Measurements from ENCODE around the gene PDCL2. TPM values are rescaled to one million over a fixed set of nuclear protein-coding genes. Genes with fewer than 3 reads are reported as not detected.
"Not testable (repeated sequence)": the region's sequence is repeated elsewhere in the genome, so short reads cannot be mapped to it uniquely, and the experiment has no call there.

PDCL2 gene
- total RNA-seq, 1 donor from 2014 or later, result not detected

DNA sequence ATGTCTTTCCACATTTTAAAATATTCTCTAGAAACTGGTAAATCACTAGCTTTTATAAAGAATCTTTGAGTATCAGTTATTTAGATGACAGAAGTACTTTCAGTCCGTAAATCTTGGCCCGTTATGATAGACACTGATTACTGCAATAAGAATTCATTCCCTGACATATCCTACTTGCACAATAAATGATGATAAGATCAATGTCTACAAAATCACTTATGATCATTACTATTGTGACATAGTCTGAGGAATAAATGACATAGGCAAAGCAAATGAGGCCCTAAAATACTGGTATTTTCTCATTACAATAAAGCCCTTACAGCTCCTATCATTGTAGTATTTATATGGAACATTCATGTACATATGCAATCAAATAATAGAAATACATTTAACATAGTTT lies 6.6 kb upstream of the PDCL2 start:
- intact Hi-C loops (cut with micrococcal nuclease), result no loop called here

DNA sequence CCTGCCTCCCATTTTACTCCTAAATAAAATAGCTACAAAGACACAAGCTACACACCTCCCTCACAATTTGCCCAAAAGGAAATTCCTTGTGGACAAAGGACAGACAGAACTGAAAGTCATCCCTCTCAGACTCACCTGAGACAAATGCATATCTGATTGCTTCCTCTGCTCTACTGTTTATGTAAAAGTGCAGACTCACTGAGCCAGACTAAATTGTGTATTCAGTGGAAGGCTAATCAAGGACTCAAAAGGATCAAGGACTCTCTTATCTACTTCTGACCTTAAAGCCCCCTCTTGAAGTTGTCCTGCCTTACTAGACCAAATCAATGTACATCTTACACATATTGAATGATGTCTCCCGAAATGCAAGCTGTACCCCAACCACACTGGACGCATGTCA lies 3.9 kb downstream of the PDCL2 start:
- intact Hi-C loops (cut with micrococcal nuclease), result no loop called here

DNA sequence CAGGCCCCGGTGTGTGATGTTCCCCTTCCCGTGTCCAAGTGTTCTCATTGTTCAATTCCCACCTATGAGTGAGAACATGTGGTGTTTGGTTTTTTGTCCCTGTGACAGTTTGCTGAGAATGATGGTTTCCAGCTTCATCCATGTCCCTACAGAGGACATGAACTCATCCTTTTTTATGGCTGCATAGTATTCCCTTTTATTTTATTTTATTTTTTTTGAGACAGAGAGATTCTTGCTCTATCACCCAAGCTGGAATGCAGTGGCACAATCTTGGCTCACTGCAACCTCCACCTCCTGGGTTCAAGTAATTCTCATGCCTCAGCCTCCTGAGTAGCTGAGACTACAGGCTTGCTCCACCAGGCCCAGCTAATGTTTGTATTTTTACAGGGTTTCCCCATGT lies 9.3 kb downstream of the PDCL2 start:
- intact Hi-C loops (cut with micrococcal nuclease), result not testable (repeated sequence)

DNA sequence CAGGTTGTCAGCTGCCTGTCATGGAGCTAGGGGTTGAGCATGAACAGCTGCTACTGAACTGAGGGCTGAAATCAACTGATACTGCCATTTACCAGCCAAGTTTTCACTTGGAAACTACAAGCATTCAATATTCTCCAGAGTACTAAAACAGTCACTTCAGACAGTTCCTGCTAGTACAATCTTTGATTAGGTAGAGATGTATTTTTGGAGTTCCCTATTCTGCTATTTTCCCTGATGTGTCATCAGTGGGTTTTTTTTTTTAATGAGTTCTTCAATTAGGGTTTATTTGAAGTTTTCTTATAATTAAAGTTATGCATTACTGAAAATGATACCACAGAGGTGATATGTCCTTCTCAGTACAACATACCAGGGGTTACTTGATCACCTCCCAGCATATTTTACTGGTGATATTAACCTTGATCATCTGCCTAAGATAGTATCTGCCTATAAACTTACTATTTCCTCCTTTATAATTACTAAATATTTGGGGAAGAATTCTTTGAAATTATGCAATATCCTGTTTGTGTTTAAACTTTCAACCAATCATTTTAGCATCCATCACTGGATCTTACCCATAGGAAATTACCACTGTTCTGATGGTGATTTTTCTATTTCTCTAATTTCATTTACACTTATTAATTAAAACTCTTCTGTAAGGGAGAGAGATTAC lies 13.6 kb downstream of the PDCL2 start:
- intact Hi-C loops (cut with micrococcal nuclease), result no loop called here

DNA sequence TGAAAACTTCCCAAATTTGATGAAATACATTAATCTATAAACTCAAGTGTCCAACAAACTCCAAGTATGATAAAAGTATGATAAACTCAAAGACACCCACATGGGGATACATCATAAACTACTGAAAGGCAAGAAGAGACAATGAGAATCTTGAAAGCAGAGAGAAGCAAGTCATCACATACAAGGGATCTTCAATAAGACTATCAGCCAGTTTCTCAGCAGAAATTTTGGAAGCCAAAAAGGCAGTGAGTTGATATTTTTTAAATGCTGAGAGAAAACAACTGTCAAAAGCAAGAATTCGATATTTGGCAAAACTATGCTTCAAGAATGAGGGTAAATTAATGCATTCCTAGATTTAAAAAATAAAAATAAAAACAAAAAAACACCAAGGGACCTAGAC lies 16.5 kb downstream of the PDCL2 start:
- intact Hi-C loops (cut with micrococcal nuclease), result no loop called here

DNA sequence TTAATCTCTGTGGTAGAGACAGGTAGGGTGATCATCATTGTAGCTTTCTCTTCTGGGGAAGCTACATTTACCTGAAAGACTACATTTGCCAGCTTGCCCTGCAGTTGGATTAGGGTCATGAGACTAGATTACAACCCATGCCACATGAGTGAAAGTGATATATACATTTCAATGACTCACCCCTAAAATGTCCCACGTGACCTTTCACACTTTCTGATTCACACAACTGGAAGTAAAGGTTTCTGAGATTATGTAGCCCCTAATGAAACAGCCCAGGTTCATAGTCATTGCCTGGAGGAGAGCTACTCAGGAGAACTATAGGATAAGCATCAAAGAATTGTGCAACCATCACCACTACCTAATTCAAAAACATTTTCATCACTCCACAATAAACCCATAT lies 17.8 kb downstream of the PDCL2 start:
- intact Hi-C loops (cut with micrococcal nuclease), result no loop called here

DNA sequence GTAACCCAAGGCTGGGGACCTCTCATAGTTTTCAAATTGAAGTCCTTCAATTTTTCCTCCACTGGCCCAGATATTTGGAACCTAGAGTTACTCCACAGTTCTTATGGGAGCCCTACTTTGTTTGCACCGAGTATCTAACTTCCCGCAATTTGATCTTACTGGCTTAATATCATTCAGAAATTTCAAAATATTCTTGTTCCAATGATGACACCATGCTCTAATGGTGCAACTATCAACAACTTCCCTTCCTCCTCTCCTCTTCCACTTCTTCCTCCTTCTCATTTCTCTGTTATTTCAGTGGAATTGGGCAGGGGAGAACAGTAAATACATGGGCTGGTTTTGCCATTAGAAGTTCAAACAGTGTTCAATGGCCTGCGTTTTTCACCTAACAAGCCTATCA lies 20.2 kb downstream of the PDCL2 start:
- intact Hi-C loops (cut with micrococcal nuclease), result no loop called here

DNA sequence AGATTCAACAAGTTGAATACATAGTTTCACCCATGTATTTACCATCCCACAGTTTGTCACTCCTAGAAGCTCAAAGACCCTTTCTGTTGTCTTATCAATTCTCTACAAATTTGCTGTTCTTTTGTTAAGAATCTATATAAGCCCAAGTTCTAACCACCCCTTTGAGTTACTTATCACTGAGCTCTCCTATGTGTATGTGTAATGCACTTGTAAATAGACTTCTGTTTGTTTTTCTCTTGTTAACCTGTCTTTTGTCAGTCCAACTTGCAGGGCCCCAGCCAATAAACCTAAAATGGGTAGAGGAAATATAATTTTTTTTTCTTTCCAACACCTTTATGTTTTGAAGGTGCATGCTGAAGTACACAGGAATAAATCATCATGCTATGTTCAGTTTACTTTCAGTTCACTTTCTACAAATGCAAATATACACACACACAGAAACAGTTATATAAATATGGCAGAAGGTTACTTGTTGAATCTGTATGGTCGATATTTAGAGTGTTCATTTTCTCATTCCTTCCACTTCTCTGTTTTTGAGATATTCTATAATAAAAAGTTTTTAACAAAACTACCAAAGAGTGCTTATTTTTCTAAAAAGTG lies 23.0 kb downstream of the PDCL2 start:
- intact Hi-C loops (cut with micrococcal nuclease), result no loop called here

DNA sequence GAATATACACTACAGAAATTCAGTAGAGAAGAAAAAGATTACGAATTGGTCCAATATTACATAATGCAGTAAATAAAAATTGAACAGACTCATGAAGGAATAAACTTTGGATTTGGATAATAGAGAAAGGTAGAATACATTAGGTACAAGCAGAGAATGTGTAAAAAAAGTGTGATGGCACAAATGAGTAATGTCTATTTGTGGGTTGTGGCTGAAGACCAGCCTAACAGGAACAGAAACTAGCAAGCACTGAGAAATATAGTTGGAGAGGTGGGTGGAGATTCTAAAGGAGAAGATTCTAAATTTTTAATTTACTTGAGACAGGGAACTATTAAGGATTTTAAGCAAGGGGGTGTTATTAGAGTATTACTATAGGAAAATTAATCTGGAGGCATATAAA lies 30.2 kb downstream of the PDCL2 start:
- intact Hi-C loops (cut with micrococcal nuclease), result no loop called here

DNA sequence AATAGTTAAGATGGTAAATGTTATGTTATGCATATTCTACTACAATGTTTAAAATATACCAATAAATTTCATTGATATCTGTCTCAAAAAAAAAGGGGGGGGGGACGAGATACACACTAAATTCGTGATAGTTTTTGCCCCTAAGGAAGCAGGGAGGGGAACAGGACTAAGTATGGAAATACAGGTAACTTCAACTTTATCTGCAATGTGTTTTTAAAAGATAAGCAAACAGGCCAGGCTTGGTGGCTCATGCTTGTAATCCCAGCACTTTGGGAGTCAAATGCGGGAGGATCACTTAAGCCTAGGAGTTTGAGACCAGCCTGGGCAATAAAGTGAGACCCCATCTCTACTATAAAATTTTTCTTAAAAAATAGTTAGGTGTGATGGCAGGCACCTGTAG lies 31.9 kb downstream of the PDCL2 start:
- intact Hi-C loops (cut with micrococcal nuclease), result no loop called here

DNA sequence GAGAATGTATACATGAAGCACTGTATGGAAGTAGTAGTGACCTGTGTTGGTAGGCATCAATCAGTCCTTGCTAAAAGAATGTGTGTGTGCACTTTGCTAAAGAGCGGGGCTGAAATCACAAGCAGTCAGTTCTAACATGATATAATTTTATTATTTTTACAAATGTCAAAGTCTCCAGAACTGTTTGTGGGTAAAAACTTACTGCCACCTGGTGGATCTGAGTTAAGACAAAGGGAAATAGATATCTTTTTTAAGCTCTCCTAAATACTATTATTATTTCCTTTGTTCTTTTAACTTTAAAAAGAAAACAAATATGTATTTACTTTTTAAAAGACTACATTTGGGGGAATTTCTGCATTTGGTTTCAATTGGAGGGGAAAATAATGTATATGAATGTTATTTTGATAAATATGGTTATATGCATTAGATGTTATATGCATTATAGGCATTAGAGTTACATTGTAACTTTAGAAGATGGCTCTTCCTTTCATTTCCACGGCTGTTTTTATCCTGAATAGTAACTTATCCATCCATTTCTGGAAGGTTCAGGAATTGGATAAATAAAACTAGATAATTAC lies 37.5 kb downstream of the PDCL2 start:
- intact Hi-C loops (cut with micrococcal nuclease), result loop anchor here (1.0 kb wide), 2 partner anchors 208 to 583 kb away; partner anchors contain the start of gene SRD5A3

DNA sequence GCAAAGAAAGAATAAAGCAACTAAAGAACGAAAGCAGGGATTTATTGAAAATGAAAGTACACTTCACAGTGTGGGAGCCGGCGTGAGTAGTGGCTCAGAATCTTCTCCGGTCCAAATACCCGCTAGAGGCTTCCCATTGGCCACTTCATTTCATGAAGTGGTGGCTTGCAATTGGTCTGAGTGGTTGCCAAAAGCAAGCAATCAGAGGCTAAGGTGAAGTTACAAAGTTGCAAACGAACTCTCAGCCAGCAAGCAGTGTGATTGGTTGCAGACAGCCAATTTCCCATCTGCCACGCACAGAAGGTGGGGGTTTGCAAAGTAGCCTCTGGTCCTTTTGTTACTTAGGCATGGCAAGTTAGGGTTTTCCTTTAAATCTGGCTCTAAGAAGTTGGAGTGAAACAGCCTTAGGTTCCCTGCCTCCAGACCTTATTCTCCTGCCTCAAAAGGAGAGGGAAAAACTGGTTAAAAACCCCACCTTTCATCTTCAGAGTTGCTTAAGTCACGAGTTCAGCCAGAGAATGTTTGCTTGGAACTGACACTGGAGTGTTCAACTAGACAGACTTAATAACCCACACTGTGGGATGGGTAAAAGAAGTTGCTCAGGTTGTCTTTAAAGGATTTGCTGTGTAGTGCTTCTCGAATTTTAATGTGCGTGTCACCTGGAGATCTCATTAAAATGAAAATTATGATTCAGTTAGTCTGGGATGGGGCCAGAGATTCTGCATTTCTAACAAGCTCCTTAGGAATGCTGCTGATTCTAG lies 38.4 kb downstream of the PDCL2 start:
- intact Hi-C loops (cut with micrococcal nuclease), result loop anchor here (1.0 kb wide), 2 partner anchors 207 to 582 kb away; partner anchors contain the start of gene SRD5A3

DNA sequence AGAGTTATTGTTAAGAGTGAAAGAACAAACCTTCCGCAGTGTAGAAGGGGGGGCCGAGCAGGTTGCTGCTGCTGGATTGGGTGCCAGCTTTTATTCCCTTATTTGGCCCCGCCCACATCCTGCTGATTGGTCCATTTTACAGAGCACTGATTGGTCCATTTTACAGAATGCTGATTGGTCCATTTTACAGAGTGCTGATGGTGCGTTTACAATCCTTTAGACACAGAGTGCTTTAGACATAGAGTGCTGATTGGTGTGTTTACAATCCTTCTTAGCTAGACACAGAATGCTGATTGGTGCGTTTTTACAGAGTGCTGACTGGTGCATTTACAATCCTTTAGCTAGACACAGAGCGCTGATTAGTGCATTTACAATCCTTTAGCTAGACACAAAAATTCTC lies 40.1 kb downstream of the PDCL2 start:
- intact Hi-C loops (cut with micrococcal nuclease), result not testable (repeated sequence)

DNA sequence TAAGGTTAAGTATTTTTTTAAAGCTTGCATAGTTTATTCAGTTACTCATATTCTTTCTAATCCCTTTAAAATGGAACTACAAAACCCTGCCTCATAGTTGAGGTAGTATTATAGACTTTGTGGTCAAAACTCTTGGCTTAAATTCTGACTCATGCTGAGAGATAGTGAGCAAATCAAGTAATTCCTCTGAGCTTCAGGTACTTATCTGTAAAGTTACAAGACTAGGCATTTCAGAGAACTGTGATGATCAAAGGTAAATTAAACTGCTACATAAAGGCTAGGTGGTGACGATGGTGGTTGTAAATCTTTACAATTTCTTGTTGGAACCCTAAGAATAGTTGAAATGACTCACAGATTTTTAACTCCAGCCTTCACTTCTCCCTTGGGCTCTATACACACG lies 42.2 kb downstream of the PDCL2 start:
- intact Hi-C loops (cut with micrococcal nuclease), result loop anchor here (5.0 kb wide), 4 partner anchors 357 to 1488 kb away; partner anchors contain the start of gene CHIC2

DNA sequence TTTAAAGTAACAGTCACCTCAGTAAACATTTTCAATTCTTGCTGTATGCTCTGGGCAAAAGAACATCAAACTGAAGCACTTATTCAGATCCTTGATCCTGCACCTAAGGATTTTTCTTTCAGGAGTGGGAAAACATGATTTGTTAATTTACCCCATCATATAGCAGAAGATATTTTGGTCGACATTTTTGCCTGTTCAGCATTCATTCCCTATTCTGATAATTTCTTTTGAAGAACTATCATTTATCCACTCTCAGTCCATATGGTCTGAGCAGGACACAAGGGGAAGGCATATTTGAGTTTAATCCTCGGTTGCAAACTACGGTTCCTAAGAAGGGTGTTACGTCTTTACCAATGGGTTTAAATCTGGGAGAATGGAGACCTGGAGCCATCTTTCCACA lies 44.1 kb downstream of the PDCL2 start:
- intact Hi-C loops (cut with micrococcal nuclease), result loop anchor here (1.0 to 5.0 kb wide), 12 partner anchors 113 to 1486 kb away; partner anchors contain the start of genes CHIC2, NOA1, PAICS and SRP72

DNA sequence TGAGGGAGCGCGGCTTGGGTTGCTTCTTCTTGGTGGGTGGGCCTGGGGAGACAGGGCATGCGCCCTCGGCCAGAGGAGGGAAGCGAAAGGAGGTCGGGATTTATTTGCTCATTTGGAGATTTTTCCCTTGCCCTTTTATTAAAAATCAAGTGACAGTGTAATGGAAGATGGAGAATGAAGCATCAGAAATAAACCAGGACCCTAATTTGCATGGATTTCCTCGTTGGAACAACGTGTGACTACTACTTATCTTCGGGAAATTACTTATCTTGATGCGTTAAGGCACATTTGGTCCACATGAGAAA lies 44.6 kb downstream of the PDCL2 start:
- intact Hi-C loops (cut with micrococcal nuclease), result loop anchor here (1.0 to 5.0 kb wide), 12 partner anchors 113 to 1485 kb away; partner anchors contain the start of genes CHIC2, NOA1, PAICS and SRP72

DNA sequence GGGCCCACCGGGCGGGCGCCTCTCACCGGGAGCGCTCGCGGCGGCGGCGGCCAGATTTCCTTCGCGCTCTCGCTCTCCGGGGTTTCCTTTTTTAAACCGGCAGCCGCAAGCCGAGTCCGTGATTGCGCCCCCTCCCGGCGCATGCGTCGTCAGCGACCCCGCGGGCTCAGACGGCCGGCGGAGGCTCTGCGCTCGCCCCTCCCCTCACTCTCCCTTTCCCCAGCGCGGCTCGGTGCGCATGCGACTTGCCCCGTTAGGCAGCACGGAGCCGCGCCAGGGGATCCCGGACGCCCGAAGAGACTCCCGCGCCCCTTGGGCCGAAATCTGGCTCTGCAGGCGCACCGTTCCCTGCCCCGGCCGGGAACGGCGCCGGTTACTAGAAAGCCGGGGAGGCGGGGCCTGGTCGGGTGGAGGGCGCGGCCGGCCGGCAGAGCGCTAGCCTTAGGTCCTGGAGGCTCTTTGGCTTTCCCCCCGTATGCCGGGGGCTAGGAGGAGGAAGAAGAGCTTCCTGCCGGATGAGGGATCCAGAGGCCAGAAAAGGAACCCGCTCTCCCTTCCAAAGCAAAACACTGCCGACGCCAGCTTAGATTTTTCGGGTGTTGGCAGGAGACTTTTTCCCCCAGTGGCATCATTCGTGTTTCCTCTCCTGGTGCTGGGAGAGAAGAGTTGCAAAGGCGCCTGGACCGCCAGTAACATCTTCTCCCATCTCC lies 45.1 kb downstream of the PDCL2 start, which contains the start of gene CLOCK:
Gene CLOCK (minus strand): TSS at position 154 of the 710 bp plus-strand sequence. CDS start 64,124 bp downstream, outside the sequence.
- intact Hi-C loops (cut with micrococcal nuclease), result loop anchor here (1.0 to 5.0 kb wide), 17 partner anchors 112 to 1485 kb away; partner anchors contain the start of genes AASDH, CEP135, CHIC2 and EXOC1

DNA sequence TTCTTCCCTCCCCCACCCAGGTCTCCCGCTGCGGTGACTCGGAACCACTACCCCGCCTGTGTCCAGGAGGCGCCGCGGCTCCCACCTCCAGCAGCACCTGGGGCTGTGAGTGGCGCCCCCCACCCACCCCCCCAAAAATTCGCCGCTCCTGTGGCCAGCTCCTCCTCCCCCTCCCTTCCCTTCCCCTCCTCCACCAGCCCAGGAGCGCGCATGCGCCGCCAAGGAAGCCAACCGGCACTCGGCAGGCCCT lies 45.6 kb downstream of the PDCL2 start:
- intact Hi-C loops (cut with micrococcal nuclease), result loop anchor here (1.0 to 5.0 kb wide), 16 partner anchors 112 to 1484 kb away; partner anchors contain the start of genes AASDH, CEP135, CHIC2 and EXOC1

DNA sequence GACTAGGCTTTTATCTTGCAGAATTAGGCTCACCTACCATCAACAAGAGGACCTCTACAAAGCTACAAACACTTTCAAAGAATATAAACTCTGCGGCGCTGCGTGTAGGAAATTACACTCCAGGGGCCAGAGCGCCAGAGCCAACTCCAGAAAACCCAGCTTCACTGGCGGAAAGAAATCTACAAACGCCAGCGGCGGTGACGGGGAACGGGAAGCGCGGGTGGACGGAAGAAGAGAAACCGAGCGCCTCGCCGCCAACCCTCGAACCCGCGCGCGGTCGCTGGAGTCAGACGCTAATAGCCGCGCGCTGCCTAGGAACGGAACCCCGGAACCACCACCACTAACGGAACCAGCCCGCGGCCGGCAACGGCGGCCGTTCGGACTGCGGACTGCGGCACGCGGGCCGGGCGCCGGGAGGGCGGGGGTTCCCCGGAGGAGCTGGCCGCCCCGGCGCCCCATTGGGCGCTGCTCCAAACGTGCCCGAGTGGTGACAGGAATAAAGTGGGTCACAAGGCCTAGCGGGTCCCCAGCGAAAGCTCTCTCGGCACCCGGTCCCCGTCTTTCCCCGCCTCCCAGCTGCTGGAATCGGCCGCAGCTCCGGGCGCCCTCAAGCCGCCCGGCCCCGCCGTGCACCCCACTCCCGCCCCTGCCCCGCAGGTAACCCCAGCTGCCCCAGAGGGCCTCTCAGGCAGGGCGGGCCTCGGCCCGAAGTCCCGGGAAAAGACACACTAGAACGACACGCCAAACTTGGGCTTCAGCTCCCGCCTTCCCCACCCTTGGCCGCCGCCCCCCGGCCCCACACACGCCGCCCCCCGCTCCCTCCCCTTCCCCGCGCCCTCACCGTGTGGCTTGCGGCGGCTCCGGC lies 46.2 kb downstream of the PDCL2 start:
- intact Hi-C loops (cut with micrococcal nuclease), result loop anchor here (1.0 to 5.0 kb wide), 16 partner anchors 111 to 1484 kb away; partner anchors contain the start of genes AASDH, CEP135, CHIC2 and EXOC1

DNA sequence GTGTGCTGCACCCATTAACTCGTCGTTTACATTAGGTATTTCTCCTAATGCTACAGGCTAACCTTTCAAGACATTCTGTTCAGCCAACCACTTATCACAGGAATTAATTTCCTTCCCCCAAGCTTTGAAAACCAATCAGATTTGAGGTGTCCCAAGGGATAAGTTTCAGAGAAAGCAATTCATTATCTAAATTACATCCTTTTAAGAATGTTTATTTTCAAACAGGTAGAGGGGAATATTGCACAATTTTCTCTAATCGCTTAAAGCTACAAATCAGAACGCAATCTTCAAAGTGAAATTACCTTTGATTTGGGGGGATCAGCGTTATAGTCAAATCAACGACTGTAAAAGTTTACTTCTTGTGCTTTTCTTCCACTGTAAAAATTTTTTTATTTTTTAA lies 46.9 kb downstream of the PDCL2 start:
- intact Hi-C loops (cut with micrococcal nuclease), result loop anchor here (5.0 kb wide), 4 partner anchors 362 to 1483 kb away; partner anchors contain the start of gene CHIC2

All from T-helper 1 cell treated with Interleukin-12 subunit alpha and Interleukin-12 subunit beta and Interleukin-4 antibody, amounts not matched to agents 30 ng/mL and 1 ng/mL, for 36 hours (primary cell).